Heart left ventricle (tissue), 13 donors: ENCODE data around the gene KCNK1.

Experiments
- CTCF ChIP-seq, 12 donors: fragments of 200-600 bp; sonication (generic) in 4 of 12; IDR thresholded peaks; one replicate each; pipeline versions ENCODE4 v1.5.0 to v1.8.0; 2018 to 2022; ENCODE audit warnings: antibody characterized with exemption in 12 of 12, mild to moderate bottlenecking in 5 of 12
- POLR2A ChIP-seq, 2 donors: fragments of 450-650 bp; IDR thresholded peaks; one replicate each; pipeline ENCODE4 v1.6.1; 2017; ENCODE audit warnings: antibody characterized with exemption in 2 of 2, mild to moderate bottlenecking in 2 of 2, moderate library complexity in 2 of 2
- donor health status: ischemic (EF 13 %, LVEDD 7.1; RV severe dilation, severe dysfunction).
- donor health status: DM: no; HTN: yes; CAD: no.
- donor health status: DM: no; HTN: no; CAD: no.
- donor health status: ischemic (EF 25% LVEDD 6.9; RV normal size, moderate dysfunction).
- donor health status: ischemic (EF 25% LVEDD 5.7; RV mildly dilated, moderate dysfunction).
- donor health status: ischemic (EF 35%, LVEDD 5.7; RV mildly dilated, moderate dysfunction).
- donor health status: nonischemic (EF 11% LVEDD 7.7; RV severe dilation, severe dysfunction).
- donor health status: DM: yes; HTN: yes; CAD: no.
- donor health status: PGD.
- donor health status: ischemic (EF 29% LVEDD 5.4; RV normal size, mild dysfunction).
- donor health status: nonischemic (EF 23%, LVEDD 6.1; RV moderate dilation, normal function).

DNA sequence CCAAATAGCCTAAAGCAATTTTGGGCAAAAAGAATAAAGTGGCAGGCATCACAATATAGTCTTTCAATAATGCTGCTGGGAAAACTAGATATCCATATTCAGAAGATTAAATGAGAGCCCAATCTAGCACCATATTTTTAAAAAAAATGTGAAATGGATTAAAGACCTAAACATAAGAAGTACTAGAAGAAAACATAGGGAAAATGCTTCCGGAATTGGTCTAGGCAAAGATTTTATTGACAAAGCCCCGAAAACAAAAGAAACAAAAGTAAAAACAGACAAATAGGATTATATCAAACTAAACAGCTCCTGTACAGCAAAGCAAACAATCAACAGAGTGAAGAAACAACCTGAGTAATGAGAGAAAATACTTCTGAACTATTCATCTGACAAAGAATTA lies 48.6 kb upstream of the KCNK1 start:
- no peak for TF ChIP-seq POLR2A (IDR thresholded peaks at IDR 0.05)
- no peak for TF ChIP-seq CTCF (IDR thresholded peaks at IDR 0.05)
